Astrocyte of the spinal cord (primary cell): ENCODE results near the gene FRMD4A.

Source experiments
- DNase-seq: peaks from one replicate; pipeline ENCODE4 v3.0.0; 2011; ENCODE audit warnings: low read depth, low spot score
- H3K4me3 ChIP-seq: 2 replicates; pipeline ENCODE4 v1.5.1; 2011; ENCODE audit warnings: low read depth, mild to moderate bottlenecking, low read length, moderate library complexity
- CTCF ChIP-seq: IDR thresholded peaks from 2 replicates; pipeline ENCODE4 v1.5.1; 2012; ENCODE audit warnings: low read depth, mild to moderate bottlenecking, low read length, inconsistent platforms
- in situ Hi-C: cut with HindIII; loops from 2 replicates; pipeline ENCODE4 v1.10.0; 2017; ENCODE audit warnings: low sequenced_read_pairs

The FRMD4A gene

GRCh38 chr10:14265709-14266108 lies 65.0 kb downstream of the FRMD4A start:
- no peak for TF ChIP-seq CTCF
- in situ Hi-C loops, result no loop called here
- DNase-seq, result no peak
- no peak overlapping the region for H3K4me3 ChIP-seq

GRCh38 chr10:14262836-14263425 lies 67.8 kb downstream of the FRMD4A start:
- no peak overlapping the region for H3K4me3 ChIP-seq
- no peak for DNase-seq
- no peak for TF ChIP-seq CTCF
- in situ Hi-C loops, result no loop called here

DNA sequence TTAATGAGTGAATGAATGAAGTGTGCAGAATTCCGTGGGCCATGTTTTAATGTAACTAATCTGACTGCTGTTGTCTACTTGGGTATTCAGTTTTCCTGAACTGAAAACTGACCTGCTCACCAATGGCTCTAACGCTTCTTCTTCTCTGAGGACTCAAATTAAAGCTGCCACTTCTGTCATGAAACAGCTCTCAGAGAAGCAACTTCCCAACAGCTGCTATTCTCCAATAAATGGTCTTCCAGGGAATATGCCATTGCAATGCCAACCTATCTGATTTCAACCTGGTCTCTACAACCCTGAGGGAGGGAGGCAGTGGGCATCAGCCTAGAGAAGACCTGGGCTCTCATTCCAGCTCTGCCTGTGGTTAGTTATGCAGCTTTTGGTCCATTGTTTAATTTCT lies 69.4 kb downstream of the FRMD4A start:
- DNase-seq, result no peak
- H3K4me3 ChIP-seq, result no peak overlapping the region

DNA sequence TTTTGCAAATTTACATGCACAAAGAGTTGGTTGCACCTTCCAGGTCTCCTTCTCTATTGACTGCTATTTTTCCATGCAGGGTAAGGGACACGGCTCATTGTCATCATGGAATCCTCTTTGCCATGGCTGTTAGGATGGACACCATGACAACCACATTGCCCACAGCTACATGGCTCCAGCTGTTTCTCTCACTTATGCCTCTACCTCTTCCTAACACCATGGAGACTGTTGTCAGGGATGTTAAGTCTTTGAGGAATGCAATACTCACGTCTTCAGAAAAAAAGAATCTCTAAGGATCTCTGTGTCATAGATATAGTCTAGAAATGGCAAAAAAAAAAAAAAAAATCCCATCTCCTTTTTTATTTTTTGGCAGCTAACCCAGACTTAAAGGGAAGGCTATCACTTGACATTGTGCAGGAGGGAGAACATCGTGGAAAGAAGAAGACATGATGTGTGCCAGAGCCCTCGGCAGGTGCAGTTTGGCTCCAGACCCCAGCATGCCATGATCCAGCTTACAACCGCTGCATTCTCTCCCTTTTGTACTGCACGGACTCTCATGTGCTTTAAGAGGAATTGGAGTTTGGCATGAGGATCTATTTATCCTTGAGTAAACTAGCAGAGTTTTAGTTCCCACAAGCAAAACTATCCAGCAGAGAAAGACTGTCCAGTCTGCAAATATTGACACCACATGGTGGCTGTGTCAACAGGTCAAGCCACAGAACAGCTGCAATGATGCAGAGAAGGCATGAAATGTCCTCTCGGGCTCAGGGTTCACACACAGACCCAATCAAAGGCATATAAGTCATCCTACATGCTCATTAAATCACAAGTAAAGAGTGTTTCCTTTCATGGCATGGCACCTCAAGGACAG lies 70.8 kb downstream of the FRMD4A start:
- TF ChIP-seq CTCF, result no peak
- in situ Hi-C loops, result no loop called here
- no peak overlapping the region for H3K4me3 ChIP-seq
- DNase-seq, result peak; percentile 82

More for the DNA sequence above, 69.4 kb downstream of the FRMD4A start:
- no peak for TF ChIP-seq CTCF
- in situ Hi-C loops, result no loop called here

DNA sequence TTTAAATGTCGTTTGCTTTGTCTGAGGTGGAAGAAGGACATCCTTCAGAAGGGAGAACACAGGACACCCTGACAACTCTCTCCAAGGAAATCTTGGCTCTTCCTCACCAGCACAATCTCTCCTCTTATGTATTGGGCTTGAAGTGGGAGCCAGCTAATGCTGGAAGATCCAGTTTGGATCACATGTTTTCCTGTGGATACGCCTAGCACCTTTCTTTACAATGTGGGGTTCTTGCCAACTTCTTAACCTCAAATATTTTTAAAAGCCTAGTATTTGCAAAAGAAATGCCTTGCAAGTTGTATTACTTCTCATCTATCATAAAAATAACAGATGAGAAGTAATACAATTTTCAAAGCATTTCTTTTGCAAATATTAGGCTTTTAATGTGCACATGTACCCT lies 76.4 kb downstream of the FRMD4A start:
- TF ChIP-seq CTCF, result no peak
- peak; percentile 39 for DNase-seq
- in situ Hi-C loops, result no loop called here

DNA sequence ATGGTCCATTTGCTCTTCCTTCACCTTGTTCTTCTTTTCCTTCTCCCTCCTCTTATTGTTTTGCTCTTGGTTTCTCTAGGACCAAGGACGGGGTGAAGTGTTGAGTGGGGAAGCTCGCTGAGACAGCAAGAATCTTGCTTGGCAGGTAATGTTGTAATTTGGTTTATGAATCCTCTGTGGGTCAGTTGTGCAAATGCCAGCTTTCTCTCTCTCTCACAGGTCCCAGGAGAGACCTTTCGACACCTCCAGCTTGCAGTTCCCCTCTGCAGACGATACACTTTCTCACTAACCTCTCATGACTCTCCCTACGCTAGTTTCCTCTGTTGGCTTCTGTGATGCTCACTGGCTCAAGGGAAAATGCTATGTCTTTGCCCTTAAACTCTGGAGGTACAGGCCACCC lies 77.0 kb downstream of the FRMD4A start:
- in situ Hi-C loops, result no loop called here
- DNase-seq, result no peak
- TF ChIP-seq CTCF, result no peak
- H3K4me3 ChIP-seq, result no peak overlapping the region

More for the DNA sequence above, 76.4 kb downstream of the FRMD4A start:
- H3K4me3 ChIP-seq, result no peak overlapping the region
